Left renal cortex interstitium (tissue), 4 donors: ENCODE measurements around the gene NPFFR2. TPM values are rescaled to one million over a fixed set of nuclear protein-coding genes. Genes with fewer than 3 reads are reported as not detected.
"Not testable (repeated sequence)": the region's sequence is repeated elsewhere in the genome, so short reads cannot be mapped to it uniquely, and the experiment has no call there.

Experiments
- DNase-seq, 4 donors: peaks; one replicate each; pipeline ENCODE4 v3.0.0-alpha.2; 2013; ENCODE audit warnings: low read depth in 4 of 4, low spot score in 2 of 4, missing footprints in 1 of 4
- polyA plus RNA-seq, 4 donors: library from polyadenylated mRNA; unstranded; fragments of 120-200 nt; gene quantifications; one replicate each; pipeline ENCODE4 v1.2.1, GENCODE V29; 2013; ENCODE audit not compliant: insufficient read length in 4 of 4

Gene NPFFR2
- 1 to 10 TPM in 3 of 4 donors, under 1 TPM in 1; 0.73 to 2.2 (median 1.3) TPM for polyA plus RNA-seq

DNA sequence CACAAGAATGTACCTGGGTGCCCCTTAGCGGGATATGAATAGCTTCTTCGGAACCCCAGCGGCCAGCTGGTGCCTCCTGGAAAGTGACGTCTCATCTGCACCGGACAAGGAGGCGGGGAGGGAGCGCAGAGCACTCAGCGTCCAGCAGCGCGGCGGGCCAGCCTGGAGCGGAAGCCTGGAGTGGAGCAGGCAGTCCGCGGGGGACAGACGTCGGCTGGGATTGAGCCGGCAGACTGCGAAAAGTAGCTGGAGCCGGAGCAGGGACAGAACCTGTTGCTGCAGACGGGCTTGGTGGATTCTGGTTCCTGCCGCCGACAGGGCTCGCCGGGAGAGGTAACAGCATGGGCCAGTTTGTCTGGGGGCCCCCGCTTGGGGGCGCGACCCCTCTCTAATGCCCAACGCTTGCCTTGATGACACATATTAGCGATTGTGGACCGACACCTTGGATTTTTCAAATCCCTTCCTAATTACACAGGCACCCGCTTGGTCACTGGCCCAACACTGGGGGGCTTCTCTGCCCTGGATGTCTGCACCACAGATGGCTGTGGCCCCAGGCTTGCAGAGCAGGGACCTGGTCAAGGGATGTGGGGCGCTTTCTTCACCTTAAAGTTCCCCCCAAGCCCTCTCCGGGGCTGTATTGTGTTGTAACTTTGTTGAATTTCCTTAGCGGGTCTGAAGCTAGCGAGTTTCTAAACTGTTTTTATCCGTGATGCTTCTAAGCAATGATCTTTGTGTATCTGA is at the start of gene NPFFR2:
NPFFR2 (plus strand) TSS at position 133 of the 741 bp plus-strand sequence. CDS start 96,592 bp downstream, outside the sequence.
- peak in 2 of 4 donors; percentile 33 to 40 for DNase-seq

DNA sequence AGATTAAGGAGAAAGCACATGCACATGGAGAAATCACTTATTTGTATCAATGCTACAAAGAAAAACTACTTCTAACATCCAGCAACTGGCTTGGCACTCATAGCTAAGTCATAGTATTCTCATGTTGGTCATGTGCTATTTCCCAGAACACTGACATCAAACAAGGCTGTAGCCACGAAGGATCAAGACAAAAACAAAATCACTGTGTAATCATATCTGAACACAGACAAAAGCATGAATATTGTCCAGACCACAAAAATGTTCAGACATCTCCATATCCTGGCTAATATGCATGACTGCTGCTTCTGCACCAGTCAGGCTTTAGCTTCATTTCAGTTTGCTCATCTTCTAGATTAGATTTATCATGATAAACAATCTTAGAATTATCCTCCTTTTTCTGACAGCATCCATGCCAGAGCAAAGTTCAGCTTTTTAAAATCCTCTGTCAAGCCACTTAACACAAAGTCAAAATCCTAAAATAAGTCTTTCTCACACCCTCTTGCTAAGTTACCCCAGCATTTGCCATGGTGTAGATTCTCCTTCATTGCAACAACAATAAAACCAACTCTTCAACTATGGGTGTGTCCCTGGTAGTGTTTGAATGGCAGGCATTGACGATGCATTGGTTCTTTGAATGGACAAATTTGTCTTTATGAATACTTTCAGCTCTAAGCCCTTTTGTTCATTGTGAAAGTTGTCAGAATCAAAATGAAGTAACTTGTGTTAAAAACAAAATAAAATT is 39.1 kb upstream of the NPFFR2 start:
- no peak for DNase-seq

DNA sequence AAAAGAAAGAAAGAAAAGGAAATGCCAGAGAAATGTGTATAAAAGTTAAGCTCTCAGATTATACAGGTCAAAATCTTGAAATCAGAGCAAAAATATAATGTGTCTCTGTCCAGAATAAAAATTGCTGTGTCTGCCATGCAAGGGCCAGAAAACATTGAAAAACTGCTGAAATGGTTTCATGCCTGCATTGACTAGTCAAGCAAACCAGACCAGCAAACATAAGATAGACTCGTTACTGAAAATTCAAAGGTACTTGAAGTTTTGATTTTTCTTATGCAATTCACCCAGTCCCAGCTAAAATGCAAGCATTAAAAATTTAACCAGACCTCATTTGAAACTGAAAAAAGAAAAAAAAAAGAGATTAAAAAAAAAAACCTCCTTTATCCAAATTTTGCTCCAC is 37.2 kb upstream of the NPFFR2 start:
- no peak for DNase-seq

DNA sequence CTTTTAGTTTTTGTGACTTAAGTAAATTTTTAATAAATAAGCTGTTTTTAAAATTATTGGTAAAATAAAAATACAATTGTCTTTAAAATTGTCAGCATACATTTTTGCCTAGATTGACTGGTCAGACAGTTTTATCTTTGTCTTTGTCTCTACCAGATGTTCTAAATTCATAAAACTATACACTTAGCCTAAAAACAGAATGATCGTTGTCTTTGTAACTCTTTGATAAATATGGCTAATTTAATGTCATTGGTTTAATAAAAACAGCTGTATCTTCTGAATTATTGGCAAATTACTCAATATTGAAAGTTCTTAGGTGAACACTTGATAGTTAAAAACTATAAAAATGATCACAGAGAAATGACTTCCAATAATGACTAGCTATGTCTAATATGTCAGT is 36.5 kb upstream of the NPFFR2 start:
- no peak for DNase-seq

DNA sequence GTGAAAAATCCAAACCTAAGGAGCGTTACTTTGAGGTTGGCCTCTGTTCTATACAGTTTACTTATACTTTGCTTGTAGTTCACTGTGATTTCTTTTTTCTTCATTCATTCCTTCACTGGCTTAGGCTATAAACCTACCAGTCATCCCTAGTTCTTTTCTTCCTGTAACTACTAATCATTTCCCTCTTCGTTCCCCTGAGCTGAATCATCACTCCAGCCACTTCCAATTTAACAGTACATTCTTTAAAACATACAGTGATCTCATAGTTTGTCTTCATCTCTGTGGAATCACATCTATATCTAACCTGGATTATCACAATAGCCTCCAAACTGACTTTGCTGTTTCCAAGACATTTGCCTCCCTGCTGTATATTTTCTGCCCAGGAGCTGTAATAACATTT is 25.2 kb upstream of the NPFFR2 start:
- no peak for DNase-seq

DNA sequence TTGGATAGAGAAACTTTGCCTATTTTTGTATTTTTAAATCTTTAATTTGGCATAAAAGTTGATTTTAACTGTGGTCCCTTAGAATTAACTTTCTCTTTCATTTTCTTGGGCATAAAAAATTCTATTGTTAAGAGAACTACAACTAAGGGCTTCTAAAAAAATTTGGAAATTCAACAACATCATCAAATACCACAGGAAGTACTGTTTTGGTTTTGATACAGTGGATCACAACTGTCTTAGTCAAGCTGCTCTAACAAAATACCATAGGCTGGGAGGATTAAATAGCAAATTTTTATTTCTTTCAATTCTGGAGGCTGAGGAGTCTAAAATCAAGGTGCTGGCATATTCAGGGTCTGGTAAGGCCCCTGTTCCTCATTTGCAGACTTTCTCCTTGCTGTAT is 19.9 kb upstream of the NPFFR2 start:
- DNase-seq: no peak

DNA sequence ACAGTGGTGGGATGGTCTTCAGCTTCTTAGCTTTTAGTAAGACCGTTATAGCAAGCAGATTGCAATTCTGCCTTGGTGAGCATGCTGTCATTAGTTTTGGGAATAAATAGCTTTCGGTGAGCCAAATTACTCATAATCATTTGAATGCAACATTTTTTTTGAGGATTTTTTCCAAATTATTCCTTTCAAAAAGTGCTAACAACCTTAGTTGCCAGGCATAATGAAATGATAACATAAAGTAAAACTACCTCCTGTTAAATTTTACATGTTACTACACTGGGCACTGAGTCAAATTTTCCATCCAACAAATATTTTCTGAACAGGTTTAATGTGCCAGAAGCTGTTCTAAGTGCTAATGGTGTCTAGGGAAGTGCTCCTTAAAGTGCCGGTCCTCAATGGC is 15.8 kb upstream of the NPFFR2 start:
- no peak for DNase-seq

DNA sequence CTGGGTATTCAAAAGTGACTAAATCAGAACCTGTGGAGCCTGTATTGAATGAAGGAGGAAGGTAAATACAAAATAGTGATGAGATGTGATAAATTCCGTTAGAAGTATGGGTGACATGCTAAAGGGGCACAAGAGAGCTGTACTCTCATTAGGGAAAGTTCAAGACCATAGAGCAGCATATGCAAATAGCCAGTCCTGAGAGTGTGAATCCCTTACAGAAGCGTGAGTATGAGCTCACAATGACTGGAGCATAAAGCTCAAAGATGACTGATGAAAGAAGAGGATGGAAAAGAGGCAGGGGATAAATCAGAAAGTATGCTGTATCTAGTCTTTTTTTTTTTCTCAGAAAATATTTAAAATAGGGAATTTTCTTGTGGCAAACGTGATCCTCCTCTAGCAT is 12.1 kb upstream of the NPFFR2 start:
- DNase-seq: no peak

DNA sequence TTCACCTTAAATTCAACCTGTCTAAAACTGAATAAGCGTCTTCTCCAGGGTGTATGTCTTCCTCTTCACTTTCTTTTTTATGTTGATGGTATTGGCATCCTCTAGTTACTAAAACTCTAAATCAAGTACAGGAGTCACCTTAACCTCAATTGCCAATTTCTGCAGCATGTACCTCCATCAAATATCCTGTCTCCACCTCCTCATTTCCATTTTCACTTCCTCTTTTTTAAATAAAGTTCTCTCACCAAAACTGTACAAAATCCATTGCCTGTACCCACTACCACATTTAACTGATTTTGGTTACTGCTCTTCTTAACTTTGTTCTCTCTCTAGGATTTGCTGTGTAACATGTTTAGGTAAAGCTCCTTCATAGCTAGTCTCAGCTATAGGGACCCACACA is 9.2 kb upstream of the NPFFR2 start:
- DNase-seq: no peak

DNA sequence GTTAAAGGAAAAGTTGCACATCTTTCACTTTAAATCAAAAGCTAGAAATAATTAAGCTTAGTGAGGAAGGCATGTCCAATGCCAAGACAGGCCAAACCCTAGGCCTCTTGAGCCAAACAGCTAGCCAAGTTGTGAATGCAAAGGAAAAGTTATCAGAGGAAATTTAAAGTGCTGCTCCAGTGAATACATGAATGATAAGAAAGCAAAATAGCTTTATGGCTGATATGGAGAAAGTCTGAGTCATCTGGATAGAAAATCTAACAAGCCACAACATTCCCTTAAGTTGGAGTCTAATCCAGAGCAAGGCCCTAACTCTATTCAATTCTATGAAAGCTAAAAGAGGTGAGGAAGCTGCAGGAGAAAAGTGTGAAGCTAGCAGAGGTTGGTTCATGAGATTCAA is 23.8 kb downstream of the NPFFR2 start:
- DNase-seq: no peak

DNA sequence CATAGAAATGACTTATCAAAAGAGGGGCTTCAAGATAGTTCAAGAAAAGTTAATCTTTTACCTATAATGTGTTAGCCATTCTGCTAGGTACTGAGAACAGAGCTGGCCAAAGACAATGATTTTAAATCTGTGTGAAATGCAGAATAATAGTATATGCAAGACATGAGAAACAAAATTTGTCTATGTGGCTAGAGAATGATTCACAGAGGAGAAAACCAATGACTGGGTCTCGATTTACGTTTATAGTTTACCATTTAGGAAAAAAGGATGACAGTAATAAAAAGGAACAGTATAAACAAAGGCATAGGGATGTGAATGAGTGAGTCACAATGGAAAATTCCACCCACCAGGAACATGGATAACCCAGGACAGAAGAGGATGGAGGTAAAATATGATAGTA is 31.9 kb downstream of the NPFFR2 start:
- no peak for DNase-seq

DNA sequence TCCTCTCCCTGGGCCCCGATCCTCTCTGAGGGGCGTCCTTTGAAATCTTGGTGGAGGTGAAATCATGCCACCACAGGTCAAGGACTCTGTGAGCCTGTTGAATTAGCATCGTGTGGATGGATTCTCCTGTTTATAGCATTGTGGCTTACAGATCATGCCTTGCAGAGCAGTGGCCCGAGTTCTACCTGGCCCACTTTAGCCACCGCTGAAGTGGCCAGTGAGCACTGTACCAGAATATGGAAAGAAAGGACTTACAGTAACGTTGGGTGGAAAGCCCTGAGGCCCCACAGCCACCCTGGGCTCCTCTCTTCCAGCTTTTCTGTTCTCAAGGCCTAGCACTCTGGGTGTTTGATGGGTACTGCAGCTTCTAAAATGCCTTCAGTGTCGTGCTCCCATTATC is 35.3 kb downstream of the NPFFR2 start:
- DNase-seq: no peak

DNA sequence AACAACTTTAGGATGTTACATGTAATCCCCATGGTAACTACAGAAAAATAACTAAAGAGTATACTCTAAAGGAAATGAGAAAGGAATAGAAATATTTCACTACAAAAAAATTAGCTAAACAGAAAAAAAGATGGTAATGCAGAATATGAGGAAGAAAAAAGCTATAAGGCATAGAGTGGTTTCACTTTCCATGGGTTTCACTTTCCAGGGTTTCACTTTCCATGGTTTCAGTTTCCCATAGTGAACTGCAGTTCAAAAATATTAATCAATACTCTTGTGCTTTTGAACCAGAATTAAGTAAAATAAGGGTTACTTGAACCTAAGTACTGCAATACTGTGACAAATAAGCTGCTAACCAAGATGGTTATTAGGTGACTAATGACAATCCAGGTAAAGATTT is 42.0 kb downstream of the NPFFR2 start:
- DNase-seq: no peak

DNA sequence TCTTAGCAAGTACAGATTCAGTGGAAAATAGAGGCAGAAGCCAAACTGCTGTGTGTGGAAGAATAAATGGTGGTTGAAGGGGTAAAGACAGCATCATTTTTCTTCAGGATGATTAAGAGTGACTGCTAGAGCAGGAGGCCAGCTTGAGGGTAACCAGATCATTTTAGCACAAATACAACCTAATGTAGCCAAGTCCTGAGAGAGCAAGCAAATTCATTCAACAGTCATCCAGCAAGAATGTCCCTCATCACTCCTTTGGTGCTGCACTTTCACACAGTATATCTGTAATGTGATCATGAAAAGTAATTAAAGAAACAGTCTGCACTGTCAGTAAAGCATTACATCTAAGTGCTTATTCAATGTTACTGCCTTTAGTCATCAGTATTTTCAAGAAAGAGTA is 44.8 kb downstream of the NPFFR2 start:
- peak in 1 of 4 donors; percentile 4 for DNase-seq

DNA sequence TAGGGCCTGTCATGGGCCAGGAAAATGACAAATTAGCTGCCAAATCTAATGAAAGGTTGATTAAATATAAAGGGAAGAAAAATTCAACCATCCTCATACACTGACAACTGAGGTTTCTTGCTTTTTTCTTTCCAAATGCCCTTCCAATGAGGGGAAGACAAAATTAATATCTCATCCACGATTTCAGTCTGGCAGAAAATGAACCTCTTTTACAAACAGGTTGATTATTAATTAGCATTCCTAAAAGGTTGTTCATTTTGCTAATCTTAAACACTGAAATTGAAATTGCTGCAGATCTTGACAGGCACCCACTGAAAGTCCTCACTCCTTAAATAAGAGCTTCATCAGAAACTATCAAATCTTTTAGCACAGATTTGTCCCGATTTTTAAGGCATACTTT is 45.5 kb downstream of the NPFFR2 start:
- DNase-seq: no peak

DNA sequence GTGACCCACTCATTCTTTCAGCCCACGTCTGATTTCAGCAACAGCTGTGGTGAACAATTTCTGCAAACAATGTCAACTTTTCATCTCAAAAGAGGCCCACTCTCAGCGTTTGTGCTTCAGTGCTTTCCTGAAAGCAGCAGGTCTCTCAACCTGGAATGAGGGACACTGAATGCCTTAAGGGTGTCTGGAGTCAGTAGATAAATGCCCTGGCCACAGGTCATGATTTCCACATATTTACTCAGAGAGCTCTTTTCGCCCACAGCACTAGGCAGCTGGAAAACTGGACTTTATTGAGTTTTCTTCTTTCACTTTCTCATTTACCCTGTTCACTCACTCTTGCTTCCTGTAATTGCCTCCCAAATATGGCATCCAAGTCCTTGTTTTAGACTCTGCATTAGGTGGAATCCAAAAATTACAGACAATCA is 52.8 kb downstream of the NPFFR2 start:
- DNase-seq: no peak

DNA sequence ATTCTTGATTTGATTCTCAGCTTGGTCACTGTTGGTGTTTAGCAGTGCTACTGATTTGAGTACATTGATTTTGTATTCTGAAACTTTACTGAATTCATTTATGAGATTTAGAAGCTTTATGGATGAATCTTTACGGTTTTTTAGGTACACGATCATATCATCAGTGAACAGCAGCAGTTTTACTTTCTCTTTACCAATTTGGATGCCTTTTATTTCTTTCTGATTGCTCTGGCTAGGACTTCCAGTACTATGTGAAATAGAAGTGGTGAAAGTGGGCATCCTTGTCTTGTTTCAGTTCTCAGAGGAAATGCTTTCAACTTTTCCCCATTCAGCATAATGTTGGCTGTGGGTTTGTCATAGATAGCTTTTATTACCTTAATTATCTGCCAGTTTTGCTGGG is 58.8 kb downstream of the NPFFR2 start:
- DNase-seq: not testable (repeated sequence)

DNA sequence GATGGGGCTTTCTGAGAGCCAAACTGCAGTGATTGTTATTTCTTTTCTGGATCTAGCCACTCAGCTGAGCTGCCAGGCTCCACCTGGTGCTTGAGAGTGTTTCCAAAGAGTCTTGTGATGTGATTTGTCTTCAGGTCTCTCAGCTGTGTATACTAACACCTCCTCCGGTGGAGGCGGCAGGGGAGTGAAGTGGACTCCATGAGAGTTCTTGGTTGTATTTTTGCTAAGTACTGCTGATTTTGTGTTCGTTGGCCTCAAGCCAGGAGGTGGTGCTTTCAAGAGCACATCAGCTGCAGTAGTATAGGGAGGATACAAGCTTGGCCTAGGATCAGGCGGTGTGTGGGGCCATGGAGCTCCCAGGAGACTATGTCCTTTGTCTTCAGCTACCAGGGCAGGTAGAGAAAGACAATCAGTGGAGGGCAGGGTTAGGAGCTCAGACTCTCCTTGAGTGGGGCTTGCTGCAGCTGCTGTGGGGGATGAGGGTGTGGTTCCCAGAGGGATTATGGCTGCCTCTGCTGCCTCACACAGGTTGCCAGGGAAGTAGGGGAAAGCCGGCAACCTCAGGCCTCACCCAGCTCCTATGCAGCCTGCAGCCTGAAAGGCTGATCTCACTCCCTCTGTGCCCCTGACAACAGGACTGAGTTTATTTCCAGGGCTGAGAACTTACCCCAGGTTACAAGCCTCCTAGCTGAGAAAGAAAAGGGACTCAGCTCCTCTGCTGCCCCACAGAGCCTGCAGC is 62.4 kb downstream of the NPFFR2 start:
- DNase-seq: no peak

DNA sequence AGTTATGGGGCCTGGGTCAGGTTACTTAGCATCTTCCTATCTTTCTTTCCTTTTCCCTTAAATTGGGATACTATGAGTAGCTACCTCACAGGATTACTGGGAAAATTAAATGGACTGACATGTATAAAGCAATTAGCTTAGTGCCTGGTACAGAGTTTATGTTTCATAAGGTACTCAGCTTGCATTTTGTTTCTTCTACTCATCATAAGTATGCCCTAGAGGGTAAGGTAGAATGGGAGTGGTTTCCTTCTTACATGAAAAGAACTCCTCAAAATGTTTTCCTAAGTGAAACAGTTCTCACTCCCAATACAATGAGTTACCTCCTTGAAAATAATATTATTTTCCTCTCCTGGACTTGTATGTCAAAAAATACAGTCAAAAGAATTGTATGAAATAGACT is 75.7 kb downstream of the NPFFR2 start:
- no peak for DNase-seq

DNA sequence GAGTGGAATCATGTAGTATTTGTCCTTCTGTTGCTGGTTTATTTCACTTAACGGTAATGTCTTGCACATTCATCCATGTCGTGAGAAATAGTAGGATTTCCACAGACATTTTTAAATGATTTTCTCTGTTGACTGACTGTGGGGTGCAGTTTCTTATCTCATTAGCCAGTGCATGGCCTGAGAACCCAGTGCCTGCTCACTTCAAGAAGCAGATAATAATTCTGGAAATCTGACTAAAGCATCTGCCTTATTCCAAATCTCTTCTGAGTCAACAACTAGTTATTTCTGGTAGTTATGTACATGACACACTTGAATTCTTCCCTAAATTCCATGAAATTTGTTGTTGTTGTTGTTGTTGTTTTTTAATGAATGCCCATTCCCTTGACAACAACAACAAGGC is 77.6 kb downstream of the NPFFR2 start:
- DNase-seq: no peak

DNA sequence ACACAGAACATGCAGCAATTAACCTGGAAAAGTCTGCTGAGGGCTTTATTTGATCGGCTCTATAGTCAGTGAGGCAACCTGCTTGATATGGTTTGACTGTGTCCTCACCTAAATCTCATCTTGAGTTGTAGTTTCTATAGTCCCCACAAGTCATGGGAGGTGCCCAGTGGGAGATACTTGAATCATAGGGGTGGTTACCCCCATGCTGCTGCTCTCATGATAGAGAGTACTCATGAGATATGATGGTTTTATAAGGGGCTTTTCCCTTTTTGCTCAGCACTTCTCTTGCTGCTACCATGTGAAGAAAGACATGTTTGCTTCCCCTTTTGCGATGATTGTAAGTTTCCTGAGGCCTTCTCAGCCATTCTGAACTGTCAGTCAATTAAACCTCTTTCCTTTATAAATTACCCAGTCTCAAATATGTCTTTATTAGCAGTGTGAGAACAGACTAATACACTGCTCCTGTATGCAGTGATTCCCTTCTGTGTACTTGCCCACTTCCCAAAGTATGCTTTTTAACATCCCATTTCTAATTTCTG is 78.2 kb downstream of the NPFFR2 start:
- DNase-seq: no peak
